NCI-H1436 (cell line): ENCODE data around the gene AGAP1.
"Not testable (repeated sequence)": the region's sequence is repeated elsewhere in the genome, so short reads cannot be mapped to it uniquely, and the experiment has no call there.

ENCODE experiments used
- DNase-seq: peaks from one replicate; lab custom pipeline; 2025; lab: John Stamatoyannopoulos, UW

AGAP1 gene

GRCh38 chr2:235737396-235737795 lies 243.6 kb downstream of the AGAP1 start:
- no peak for DNase-seq

GRCh38 chr2:235737840-235738239 lies 244.0 kb downstream of the AGAP1 start:
- DNase-seq, result no peak

- DNase-seq, result no peak
Observed at GRCh38 chr2:235739704-235740415, 246.0 kb downstream of the AGAP1 start.

GRCh38 chr2:235740821-235741220 lies 247.0 kb downstream of the AGAP1 start:
- DNase-seq, result peak; percentile 56

- no peak for DNase-seq
Observed at GRCh38 chr2:235744161-235744560, 250.3 kb downstream of the AGAP1 start.

GRCh38 chr2:235745597-235745996 lies 251.8 kb downstream of the AGAP1 start:
- DNase-seq, result no peak

GRCh38 chr2:235746257-235746934 lies 252.6 kb downstream of the AGAP1 start:
- peak; percentile 54 for DNase-seq

- no peak for DNase-seq
Observed at GRCh38 chr2:235747001-235747785, 253.3 kb downstream of the AGAP1 start.

- DNase-seq, result no peak
Observed at GRCh38 chr2:235747786-235748091, 253.9 kb downstream of the AGAP1 start.

GRCh38 chr2:235749121-235749770 lies 255.4 kb downstream of the AGAP1 start:
- no peak for DNase-seq

GRCh38 chr2:235749771-235750160 lies 255.9 kb downstream of the AGAP1 start:
- DNase-seq, result no peak

GRCh38 chr2:235752846-235753245 lies 259.0 kb downstream of the AGAP1 start:
- DNase-seq, result no peak

- no peak for DNase-seq
Observed at GRCh38 chr2:235754357-235755207, 260.7 kb downstream of the AGAP1 start.

- DNase-seq, result no peak
Observed at GRCh38 chr2:235756491-235756890, 262.6 kb downstream of the AGAP1 start.

- no peak for DNase-seq
Observed at GRCh38 chr2:235757212-235757611, 263.4 kb downstream of the AGAP1 start.

- DNase-seq, result no peak
Observed at GRCh38 chr2:235757640-235758039, 263.8 kb downstream of the AGAP1 start.

GRCh38 chr2:235762832-235763598 lies 269.2 kb downstream of the AGAP1 start:
- no peak for DNase-seq

GRCh38 chr2:235763816-235764215 lies 270.0 kb downstream of the AGAP1 start:
- DNase-seq, result no peak

- not testable (repeated sequence) for DNase-seq
Observed at GRCh38 chr2:235764478-235764877, 270.6 kb downstream of the AGAP1 start.

GRCh38 chr2:235765181-235765820 lies 271.5 kb downstream of the AGAP1 start:
- DNase-seq, result no peak
